HepG2 (cell line): Measurements from ENCODE around the gene RPP21. TPM values are rescaled to one million over a fixed set of nuclear protein-coding genes. Genes with fewer than 3 reads are reported as not detected.

ENCODE experiments used
- FOXK2 ChIP-seq: fragments of 450-650 bp; IDR thresholded peaks from 2 replicates; pipeline ENCODE4 v1.6.1; 2016
- MBD4 ChIP-seq: IDR thresholded peaks from 2 replicates; pipeline ENCODE4 v1.6.1; 2012; ENCODE audit warnings: low read length, inconsistent platforms, borderline replicate concordance
- MYPOP ChIP-seq: sonication (generic); formaldehyde crosslinking; IDR thresholded peaks from 2 replicates; pipeline ENCODE4 v1.8.1; 2023; ENCODE audit warnings: mild to moderate bottlenecking, moderate library complexity, missing genetic modification reagents
- NR2C2 ChIP-seq: sonication (generic); formaldehyde crosslinking; IDR thresholded peaks from 2 replicates; pipeline ENCODE4 v1.4.0; 2020; ENCODE audit warnings: missing genetic modification reagents, mild to moderate bottlenecking, moderate library complexity, borderline replicate concordance
- POLR2A ChIP-seq, 2 experiments: IDR thresholded peaks; 2 replicates each; pipeline ENCODE4 v1.6.1; 2011; ENCODE audit warnings: low read depth in 2 of 2, low read length in 2 of 2, mild to moderate bottlenecking in 1 of 2, moderate library complexity in 1 of 2; ENCODE audit not compliant: insufficient read depth in 1 of 2
- PTBP1 ChIP-seq: fragments of 200-400 bp; formaldehyde crosslinking; IDR thresholded peaks from 2 replicates; pipeline ENCODE4 v1.6.1; 2018; ENCODE audit warnings: low read length, low read depth; ENCODE audit not compliant: poor library complexity, severe bottlenecking
- RNF2 ChIP-seq: fragments of 450-650 bp; conservative IDR thresholded peaks from 2 replicates; pipeline ENCODE4 v1.6.1; 2016; ENCODE audit warnings: low read depth
- RORA ChIP-seq: sonication (generic); formaldehyde crosslinking; IDR thresholded peaks from 2 replicates; pipeline ENCODE4 v1.5.0; 2020; ENCODE audit warnings: mild to moderate bottlenecking, missing genetic modification reagents, moderate library complexity
- SPEN ChIP-seq: sonication (generic); formaldehyde crosslinking; IDR thresholded peaks from 2 replicates; pipeline ENCODE4 v1.5.1; 2020; ENCODE audit warnings: low read depth, mild to moderate bottlenecking, missing genetic modification reagents
- ZBTB8A ChIP-seq: sonication (generic); formaldehyde crosslinking; IDR thresholded peaks from 2 replicates; pipeline ENCODE4 v1.4.0; 2020; ENCODE audit warnings: mild to moderate bottlenecking, low read depth, missing genetic modification reagents, borderline replicate concordance
- ZMYM3 ChIP-seq: sonication (generic); formaldehyde crosslinking; IDR thresholded peaks from 2 replicates; pipeline ENCODE4 v1.5.1; 2020; ENCODE audit warnings: mild to moderate bottlenecking, missing genetic modification reagents
- ZNF280D ChIP-seq: sonication (generic); formaldehyde crosslinking; IDR thresholded peaks from 2 replicates; pipeline ENCODE4 v1.5.1; 2020; ENCODE audit warnings: mild to moderate bottlenecking, missing genetic modification reagents
- ZNF33A ChIP-seq: sonication (generic); formaldehyde crosslinking; IDR thresholded peaks from 2 replicates; pipeline ENCODE4 v1.5.1; 2020; ENCODE audit warnings: missing genetic modification reagents, mild to moderate bottlenecking, moderate library complexity, borderline replicate concordance
- ZNF383 ChIP-seq: sonication (generic); formaldehyde crosslinking; IDR thresholded peaks from 2 replicates; pipeline ENCODE4 v1.4.0; 2020; ENCODE audit warnings: missing genetic modification reagents, mild to moderate bottlenecking, borderline replicate concordance
- ZNF547 ChIP-seq: sonication (generic); formaldehyde crosslinking; IDR thresholded peaks from 2 replicates; pipeline ENCODE4 v1.5.1; 2020; ENCODE audit warnings: mild to moderate bottlenecking, missing genetic modification reagents
- ZNF597 ChIP-seq: sonication (generic); formaldehyde crosslinking; IDR thresholded peaks from 2 replicates; pipeline ENCODE4 v1.5.0; 2020; ENCODE audit warnings: missing genetic modification reagents
- ZNF639 ChIP-seq: conservative IDR thresholded peaks from 2 replicates; pipeline ENCODE4 v1.6.1; 2018; ENCODE audit warnings: missing genetic modification reagents
- ZNF660 ChIP-seq: sonication (generic); formaldehyde crosslinking; IDR thresholded peaks from 2 replicates; pipeline ENCODE4 v1.5.1; 2020; ENCODE audit warnings: mild to moderate bottlenecking, low read depth, missing genetic modification reagents, borderline replicate concordance
- ZNF772 ChIP-seq: sonication (generic); formaldehyde crosslinking; IDR thresholded peaks from 2 replicates; pipeline ENCODE4 v1.5.0; 2020; ENCODE audit warnings: mild to moderate bottlenecking, missing genetic modification reagents
- ZNF792 ChIP-seq: IDR thresholded peaks from 2 replicates; pipeline ENCODE4 v1.6.1; 2016
- ZNF879 ChIP-seq: sonication (generic); formaldehyde crosslinking; IDR thresholded peaks from 2 replicates; pipeline ENCODE4 v1.8.1; 2023; ENCODE audit warnings: missing genetic modification reagents
- ZSCAN5A ChIP-seq: sonication (generic); formaldehyde crosslinking; IDR thresholded peaks from 2 replicates; pipeline ENCODE4 v1.8.0; 2022; ENCODE audit warnings: mild to moderate bottlenecking, missing genetic modification reagents, borderline replicate concordance
- polyA plus RNA-seq, 8 experiments: library from polyadenylated mRNA; depleted of rRNA in 3 of 8; stranded (reverse) in 7 of 8; unstranded in 1 of 8; fragments of >200 nt; fragmentation: Illumina TruSeq in 4 of 8; extraction: Trizol in 4 of 8; gene quantifications; 2 replicates each; pipeline versions ENCODE4 v1.2.1 to v1.2.3, GENCODE V29; 2011 to 2016; ENCODE audit warnings: low read depth in 4 of 8, missing spikeins in 1 of 8, mixed read lengths in 1 of 8; ENCODE audit not compliant: insufficient read depth in 1 of 8
- total RNA-seq, 5 experiments: library from RNA; depleted of rRNA; stranded (reverse); fragments of >200 nt; fragmentation: Illumina TruSeq; extraction: Trizol; gene quantifications; 2 replicates each; pipeline ENCODE4 v1.2.3, GENCODE V29; 2016; ENCODE audit warnings: low read depth in 1 of 5

The RPP21 gene
- total and polyA plus RNA-seq, 2 of the 13 experiments (the other 11 are each of a cell fraction or from before 2014, with no cell fraction given): 53.1 to 72.3 TPM

GRCh38 chr6:30327232-30327746, 17.7 kb upstream of the RPP21 start (continued):
- TF ChIP-seq FOXK2 (no peak), MBD4 (no peak), RNF2 (no peak), ZBTB8A (CRISPR knock-in tag) (no peak), ZNF772 (CRISPR knock-in tag) (no peak), SPEN (CRISPR knock-in tag) (no peak), ZSCAN5A (CRISPR knock-in tag) (no peak), MYPOP (no peak), ZNF33A (CRISPR knock-in tag) (no peak), ZNF792 (no peak), ZNF547 (peak; percentile 7; the same call in 1 of the 2 replicates), ZNF639 (CRISPR knock-in tag) (no peak), POLR2A (IDR thresholded peaks at IDR 0.05; ENCODE audit: insufficient read depth in 1 of 2, low read depth in 2 of 2, low read length in 2 of 2) (no peak), ZNF597 (CRISPR knock-in tag) (no peak), NR2C2 (CRISPR knock-in tag) (no peak), ZMYM3 (CRISPR knock-in tag) (no peak), ZNF280D (CRISPR knock-in tag) (peak; percentile 39; the same call in 1 of the 2 replicates), PTBP1 (peak; percentile 15), RORA (CRISPR knock-in tag) (no peak), ZNF383 (no peak), ZNF660 (CRISPR knock-in tag) (no peak), ZNF879 (CRISPR knock-in tag) (0 out of 2 replicates have a peak, but pooled peaks have one; percentile 11)
